Bronchial epithelial cell (primary cell): Measurements from ENCODE around the gene SUGP2. TPM values are rescaled to one million over a fixed set of nuclear protein-coding genes. Genes with fewer than 3 reads are reported as not detected.

Experiments
- DNase-seq: peaks from one replicate; pipeline ENCODE4 v3.0.0-alpha.2; 2010; ENCODE audit warnings: low read depth
- FAIRE-seq: peaks from 2 replicates; lab custom pipeline; 2011; peaks lifted over from hg19 to GRCh38; lab: Jason Lieb, UNC
- H3K27me3 ChIP-seq: 2 replicates; pipeline ENCODE4 v1.5.1; 2011; ENCODE audit warnings: low read length; ENCODE audit not compliant: control insufficient read depth, insufficient read depth
- H3K36me3 ChIP-seq: 2 replicates; pipeline ENCODE4 v1.5.1; 2011; ENCODE audit warnings: low read length; ENCODE audit not compliant: control insufficient read depth, insufficient read depth
- H3K4me3 ChIP-seq: 2 replicates; pipeline ENCODE4 v1.5.1; 2011; ENCODE audit warnings: mild to moderate bottlenecking, low read depth, low read length, control low read depth
- total RNA-seq: library from RNA; depleted of rRNA; stranded (reverse); fragments of >200 nt; gene quantifications from 2 replicates; pipeline ENCODE4 v1.2.1, GENCODE V29; 2014
- TF ChIP-seq, protein P1 (sequence below): IDR thresholded peaks from 2 replicates; pipeline ENCODE4 v1.5.1; 2011; ENCODE audit warnings: mild to moderate bottlenecking, moderate library complexity, low read length, control low read depth, inconsistent platforms; ENCODE audit not compliant: insufficient read depth, severe bottlenecking

The SUGP2 gene
- total RNA-seq, 1 donor from 2014 or later: 21.6 TPM

GRCh38 chr19:18972851-18973250 is 60.5 kb downstream of the SUGP2 start:
- TF ChIP-seq, protein P1, sequence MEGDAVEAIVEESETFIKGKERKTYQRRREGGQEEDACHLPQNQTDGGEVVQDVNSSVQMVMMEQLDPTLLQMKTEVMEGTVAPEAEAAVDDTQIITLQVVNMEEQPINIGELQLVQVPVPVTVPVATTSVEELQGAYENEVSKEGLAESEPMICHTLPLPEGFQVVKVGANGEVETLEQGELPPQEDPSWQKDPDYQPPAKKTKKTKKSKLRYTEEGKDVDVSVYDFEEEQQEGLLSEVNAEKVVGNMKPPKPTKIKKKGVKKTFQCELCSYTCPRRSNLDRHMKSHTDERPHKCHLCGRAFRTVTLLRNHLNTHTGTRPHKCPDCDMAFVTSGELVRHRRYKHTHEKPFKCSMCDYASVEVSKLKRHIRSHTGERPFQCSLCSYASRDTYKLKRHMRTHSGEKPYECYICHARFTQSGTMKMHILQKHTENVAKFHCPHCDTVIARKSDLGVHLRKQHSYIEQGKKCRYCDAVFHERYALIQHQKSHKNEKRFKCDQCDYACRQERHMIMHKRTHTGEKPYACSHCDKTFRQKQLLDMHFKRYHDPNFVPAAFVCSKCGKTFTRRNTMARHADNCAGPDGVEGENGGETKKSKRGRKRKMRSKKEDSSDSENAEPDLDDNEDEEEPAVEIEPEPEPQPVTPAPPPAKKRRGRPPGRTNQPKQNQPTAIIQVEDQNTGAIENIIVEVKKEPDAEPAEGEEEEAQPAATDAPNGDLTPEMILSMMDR: no peak
- Histone ChIP-seq H3K36me3 (no peaks in the 10 kb centered on the region), H3K27me3 (no peaks in the 10 kb centered on the region), H3K4me3 (no peak overlapping the region)
- no peak for FAIRE-seq
- no peak for DNase-seq

GRCh38 chr19:18972301-18972811 is 61.0 kb downstream of the SUGP2 start:
- H3K4me3 ChIP-seq: no peak overlapping the region
- H3K27me3 ChIP-seq: no peaks in the 10 kb centered on the region
- TF ChIP-seq, protein P1: no peak
- no peaks in the 10 kb centered on the region for H3K36me3 ChIP-seq
- FAIRE-seq: no peak
- no peak for DNase-seq

DNA sequence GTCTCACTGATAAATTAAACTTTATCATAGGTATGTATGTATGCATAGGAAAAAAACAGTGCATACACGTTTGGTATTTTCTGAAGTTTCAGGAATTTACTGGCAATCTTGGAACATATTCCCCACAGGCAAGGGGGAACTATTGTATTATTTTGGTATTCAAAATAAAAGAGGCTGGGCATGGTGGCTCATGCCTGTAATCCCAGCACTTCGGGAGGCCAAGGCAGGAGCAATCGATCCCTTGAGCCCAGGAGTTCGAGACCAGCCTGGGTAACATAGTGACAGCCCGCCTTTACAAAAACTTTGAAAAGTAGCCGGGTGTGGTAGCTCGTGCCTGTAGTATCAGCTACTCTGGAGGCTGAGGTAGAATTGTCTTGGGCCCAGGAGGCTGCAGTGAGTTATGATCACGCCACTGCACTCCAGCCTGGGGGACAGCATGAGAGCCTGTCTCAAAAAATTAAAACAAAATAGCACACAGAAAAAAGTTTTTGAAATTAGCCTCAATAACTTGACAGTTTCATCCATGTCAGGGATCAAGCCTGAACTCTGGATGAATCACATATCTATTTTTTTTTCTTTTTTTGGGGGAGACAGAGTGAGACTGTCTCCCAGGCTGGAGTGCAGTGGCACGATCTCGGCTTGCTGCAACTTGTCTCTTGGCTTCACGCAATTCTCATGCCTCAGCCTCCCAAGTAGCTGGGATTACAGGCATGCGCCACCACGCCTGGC is 63.2 kb downstream of the SUGP2 start:
- no peaks in the 10 kb centered on the region for H3K36me3 ChIP-seq
- no peak overlapping the region for H3K4me3 ChIP-seq
- TF ChIP-seq, protein P1: no peak
- no peaks in the 10 kb centered on the region for H3K27me3 ChIP-seq
- DNase-seq: peak; percentile 30
- no peak for FAIRE-seq

DNA sequence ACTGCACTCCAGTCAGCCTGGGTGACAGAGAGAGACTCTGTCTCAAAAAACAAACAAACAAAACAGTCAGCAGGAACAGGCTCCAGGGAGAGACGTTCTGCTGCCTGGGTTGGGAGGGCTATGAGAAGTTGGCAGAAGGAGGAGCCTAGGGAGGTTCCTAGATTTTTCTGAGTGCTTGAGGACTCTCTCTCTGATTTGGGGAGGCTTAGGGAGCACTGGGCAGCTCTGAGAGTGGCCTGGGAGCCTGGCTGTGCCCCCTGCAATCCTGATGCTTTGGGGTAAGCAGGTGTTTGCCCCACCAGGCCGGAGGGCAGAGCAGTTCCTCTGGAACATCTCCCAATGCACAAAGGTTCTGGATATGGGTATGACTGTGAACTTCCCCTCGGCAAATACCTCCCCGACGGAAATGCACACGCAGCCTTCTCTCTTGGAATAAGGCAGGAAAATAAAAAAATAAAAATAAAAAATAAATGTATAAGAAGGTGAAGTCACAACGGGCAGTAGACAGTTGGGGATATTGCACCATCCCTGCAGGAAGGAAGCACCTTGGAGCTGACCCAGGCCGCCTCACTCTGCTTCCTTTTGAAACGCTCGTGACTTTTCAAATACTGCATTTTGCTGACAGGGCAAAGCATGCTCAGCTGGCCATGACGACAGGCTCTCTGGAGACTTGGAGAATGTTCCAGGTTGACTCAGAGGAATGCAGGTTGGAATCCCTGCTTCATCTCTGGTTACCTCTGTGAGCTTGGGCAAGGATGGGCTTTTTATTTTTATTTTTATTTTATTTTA is 65.8 kb downstream of the SUGP2 start:
- Histone ChIP-seq H3K36me3 (no peaks in the 10 kb centered on the region), H3K27me3 (no peaks in the 10 kb centered on the region), H3K4me3 (no peak overlapping the region)
- no peak for FAIRE-seq
- DNase-seq: peak; percentile 79
- TF ChIP-seq, protein P1: no peak

GRCh38 chr19:18966307-18966706 is 67.0 kb downstream of the SUGP2 start:
- TF ChIP-seq, protein P1: no peak
- no peak overlapping the region for H3K4me3 ChIP-seq
- no peaks in the 10 kb centered on the region for H3K27me3 ChIP-seq
- DNase-seq (no peak), FAIRE-seq (no peak)
- H3K36me3 ChIP-seq: no peaks in the 10 kb centered on the region
